ENCODE measurements around the gene SLC2A8.
A peak's percentile ranks its signal among the peaks of the same experiment; 100 is the strongest.

SLC2A8 gene

GRCh38 chr9:127396808-127397645 is at the start of gene SLC2A8:
SLC2A8 (plus strand) TSS chr9:127397169; CDS start chr9:127397231, 62 bp downstream.
- TF ChIP-seq CTCF (IDR thresholded peaks at IDR 0.05) = no peak

- TF ChIP-seq CTCF (IDR thresholded peaks at IDR 0.05) = peak; percentile 58
These were observed 48.9 kb upstream of the SLC2A8 start for GRCh38 chr9:127347831-127348776.

GRCh38 chr9:127349483-127350113 is 47.4 kb upstream of the SLC2A8 start:
- no peak for TF ChIP-seq CTCF (IDR thresholded peaks at IDR 0.05)

GRCh38 chr9:127351182-127352166 is 45.5 kb upstream of the SLC2A8 start:
- TF ChIP-seq CTCF (IDR thresholded peaks at IDR 0.05) = no peak

- no peak for TF ChIP-seq CTCF (IDR thresholded peaks at IDR 0.05)
These were observed 43.1 kb upstream of the SLC2A8 start for GRCh38 chr9:127353882-127354281.

GRCh38 chr9:127356906-127357305 is 40.1 kb upstream of the SLC2A8 start:
- no peak for TF ChIP-seq CTCF (IDR thresholded peaks at IDR 0.05)

Data from LNCAP (cell line).